Loucy (cell line): ENCODE measurements around the gene PRUNE2.

Source experiments
- H2AFZ ChIP-seq: fragments of 200-600 bp; sonication (generic); 2 replicates; pipeline ENCODE4 v1.6.0; 2016; ENCODE audit warnings: antibody characterized with exemption, mild to moderate bottlenecking, low read length, moderate library complexity
- H3F3A ChIP-seq: fragments of 200-600 bp; 2 replicates; pipeline ENCODE4 v1.6.0; 2016; ENCODE audit warnings: antibody characterized with exemption, low read depth, mild to moderate bottlenecking
- H3K27me3 ChIP-seq: fragments of 200-600 bp; sonication (generic); 2 replicates; pipeline ENCODE4 v1.6.1; 2014; ENCODE audit warnings: low read length, mild to moderate bottlenecking; ENCODE audit not compliant: insufficient read depth, poor library complexity, severe bottlenecking
- H3K36me3 ChIP-seq: fragments of 200-600 bp; sonication (generic); 2 replicates; pipeline ENCODE4 v1.6.1; 2016; ENCODE audit warnings: low read length; ENCODE audit not compliant: insufficient read depth
- H3K4me1 ChIP-seq: fragments of 200-600 bp; sonication (generic); 2 replicates; pipeline ENCODE4 v1.5.1; 2014; ENCODE audit warnings: low read length, mild to moderate bottlenecking; ENCODE audit not compliant: insufficient read depth, poor library complexity, severe bottlenecking
- H3K4me2 ChIP-seq: fragments of 200-600 bp; sonication (generic); 2 replicates; pipeline ENCODE4 v1.6.0; 2014; ENCODE audit warnings: antibody characterized with exemption, low read length, low read depth, mild to moderate bottlenecking; ENCODE audit not compliant: poor library complexity, severe bottlenecking
- H3K4me3 ChIP-seq: fragments of 200-600 bp; sonication (generic); 2 replicates; pipeline ENCODE4 v1.5.1; 2014; ENCODE audit warnings: low read length, mild to moderate bottlenecking, mixed read lengths; ENCODE audit not compliant: poor library complexity, severe bottlenecking
- H3K79me2 ChIP-seq: fragments of 200-600 bp; sonication (generic); 2 replicates; pipeline ENCODE4 v1.6.1; 2014; ENCODE audit warnings: low read length; ENCODE audit not compliant: insufficient read depth
- H3K9ac ChIP-seq: fragments of 200-600 bp; sonication (generic); 2 replicates; pipeline ENCODE4 v1.6.0; 2014; ENCODE audit warnings: mild to moderate bottlenecking, low read depth, low read length, moderate library complexity; ENCODE audit not compliant: poor library complexity, severe bottlenecking
- H3K9me2 ChIP-seq: fragments of 200-600 bp; sonication (generic); replicated peaks from 2 replicates; pipeline ENCODE4 v1.6.1; 2016; ENCODE audit warnings: low read depth, low read length, mixed read lengths
- H3K9me3 ChIP-seq: fragments of 200-600 bp; sonication (generic); 2 replicates; pipeline ENCODE4 v1.6.1; 2014; ENCODE audit warnings: mild to moderate bottlenecking, antibody characterized with exemption, low read length, low read depth; ENCODE audit not compliant: insufficient read depth
- H4K20me1 ChIP-seq: fragments of 200-600 bp; sonication (generic); 2 replicates; pipeline ENCODE4 v1.6.0; 2014; ENCODE audit warnings: antibody characterized with exemption, low read length, mild to moderate bottlenecking; ENCODE audit not compliant: insufficient read depth, poor library complexity, severe bottlenecking
- EZH2phosphoT487 ChIP-seq: fragments of 200-600 bp; IDR thresholded peaks from 2 replicates; pipeline ENCODE4 v1.6.1; 2018; ENCODE audit warnings: antibody characterized with exemption, mild to moderate bottlenecking, moderate library complexity, borderline replicate concordance
- TF ChIP-seq, protein P1 (sequence below): fragments of 200-600 bp; sonication (generic); conservative IDR thresholded peaks from 2 replicates; pipeline ENCODE4 v1.5.1; 2014; ENCODE audit warnings: mild to moderate bottlenecking, antibody characterized with exemption, low read length

PRUNE2 gene

DNA sequence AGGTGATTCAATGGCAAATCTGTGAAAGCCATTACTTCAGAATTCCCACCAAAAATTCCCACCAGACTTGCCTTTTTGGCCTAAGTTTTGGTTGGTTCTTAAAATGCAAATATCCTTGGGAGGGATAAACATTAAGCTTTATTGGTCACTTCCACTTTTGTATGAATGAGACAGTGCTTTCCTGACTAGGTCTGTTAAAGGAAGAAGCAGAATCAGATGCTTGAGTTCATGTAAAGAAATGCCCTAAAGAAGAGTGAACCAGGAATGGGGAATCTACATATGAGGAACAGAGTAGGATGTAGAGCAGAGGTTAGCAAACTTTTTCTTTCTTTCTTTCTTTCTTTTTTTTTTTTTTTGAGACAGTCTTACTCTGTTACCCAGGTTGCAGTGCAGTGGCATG is 317.6 kb downstream of the PRUNE2 start:
- no peaks in the 10 kb centered on the region for H3K9me2 ChIP-seq

DNA sequence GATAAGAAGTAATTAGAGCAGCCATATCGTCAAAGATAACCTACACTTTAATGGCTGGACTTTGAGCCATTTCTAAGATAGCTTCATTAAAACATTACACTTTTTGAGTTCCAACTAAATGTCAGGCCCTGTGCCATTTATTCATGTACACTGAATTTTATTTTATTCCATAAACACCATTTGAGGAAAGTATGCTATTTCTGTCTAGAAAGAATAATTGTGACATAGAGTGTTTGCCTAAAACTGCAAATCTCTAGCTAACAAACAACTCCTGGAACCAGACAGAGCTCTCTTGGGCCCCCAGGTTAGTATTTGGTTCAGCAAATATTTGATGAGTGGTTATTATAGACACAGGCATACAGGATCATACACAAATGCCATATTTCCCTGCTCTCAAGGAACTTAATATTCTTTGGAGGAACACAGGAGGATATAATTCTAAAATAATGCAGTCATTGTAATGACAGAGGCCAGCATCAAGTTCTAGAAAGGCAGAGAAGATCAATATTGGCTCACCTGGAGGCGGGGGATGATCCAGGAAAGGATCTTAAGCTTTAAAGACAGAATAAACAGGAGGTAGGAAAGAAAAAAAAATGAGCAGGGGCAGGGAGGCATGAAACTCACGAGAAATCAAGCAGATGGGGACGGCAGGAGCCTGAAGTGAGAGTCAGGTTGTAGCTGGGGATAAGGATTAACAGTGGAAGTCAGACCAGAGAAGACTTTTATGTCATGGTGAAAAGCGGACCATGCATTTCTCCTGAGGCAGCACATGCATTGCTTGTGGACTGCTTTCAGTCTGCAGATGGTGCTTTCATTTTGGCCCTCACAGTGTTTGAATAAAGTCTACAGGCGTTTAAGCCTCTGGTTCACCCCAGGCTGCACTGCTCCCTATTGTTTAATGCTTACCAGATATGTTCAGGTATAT is 319.3 kb downstream of the PRUNE2 start:
- H3K4me3 ChIP-seq = no peak overlapping the region
- H3K79me2 ChIP-seq = no peaks in the 10 kb centered on the region
- no peaks in the 10 kb centered on the region for H3F3A ChIP-seq
- H3K27me3 ChIP-seq = no peaks in the 10 kb centered on the region
- H3K9me2 ChIP-seq = no peaks in the 10 kb centered on the region
- peaks cover 29% of the 10 kb centered on the region for H3K4me1 ChIP-seq
- peak overlapping the region; percentile 25 for H3K4me2 ChIP-seq
- TF ChIP-seq EZH2phosphoT487 = no peak
- TF ChIP-seq, protein P1, sequence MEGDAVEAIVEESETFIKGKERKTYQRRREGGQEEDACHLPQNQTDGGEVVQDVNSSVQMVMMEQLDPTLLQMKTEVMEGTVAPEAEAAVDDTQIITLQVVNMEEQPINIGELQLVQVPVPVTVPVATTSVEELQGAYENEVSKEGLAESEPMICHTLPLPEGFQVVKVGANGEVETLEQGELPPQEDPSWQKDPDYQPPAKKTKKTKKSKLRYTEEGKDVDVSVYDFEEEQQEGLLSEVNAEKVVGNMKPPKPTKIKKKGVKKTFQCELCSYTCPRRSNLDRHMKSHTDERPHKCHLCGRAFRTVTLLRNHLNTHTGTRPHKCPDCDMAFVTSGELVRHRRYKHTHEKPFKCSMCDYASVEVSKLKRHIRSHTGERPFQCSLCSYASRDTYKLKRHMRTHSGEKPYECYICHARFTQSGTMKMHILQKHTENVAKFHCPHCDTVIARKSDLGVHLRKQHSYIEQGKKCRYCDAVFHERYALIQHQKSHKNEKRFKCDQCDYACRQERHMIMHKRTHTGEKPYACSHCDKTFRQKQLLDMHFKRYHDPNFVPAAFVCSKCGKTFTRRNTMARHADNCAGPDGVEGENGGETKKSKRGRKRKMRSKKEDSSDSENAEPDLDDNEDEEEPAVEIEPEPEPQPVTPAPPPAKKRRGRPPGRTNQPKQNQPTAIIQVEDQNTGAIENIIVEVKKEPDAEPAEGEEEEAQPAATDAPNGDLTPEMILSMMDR = no peak
- H3K9ac ChIP-seq = peak overlapping the region; percentile 37
- peak overlapping the region; percentile 5; the same call in 1 of the 2 replicates for H2AFZ ChIP-seq
- no peaks in the 10 kb centered on the region for H3K36me3 ChIP-seq
- no peaks in the 10 kb centered on the region for H3K9me3 ChIP-seq
- H4K20me1 ChIP-seq = no peaks in the 10 kb centered on the region

More for the DNA sequence above, 317.6 kb downstream of the PRUNE2 start:
- no peaks in the 10 kb centered on the region for H3K9me3 ChIP-seq
- no peaks in the 10 kb centered on the region for H3K27me3 ChIP-seq
- no peaks in the 10 kb centered on the region for H3K79me2 ChIP-seq
- no peaks in the 10 kb centered on the region for H3F3A ChIP-seq
- peak overlapping the region; percentile 37 for H3K9ac ChIP-seq
- no peaks in the 10 kb centered on the region for H4K20me1 ChIP-seq
- H3K4me1 ChIP-seq = peaks cover 44% of the 10 kb centered on the region
- TF ChIP-seq, protein P1 = no peak
- no peak for TF ChIP-seq EZH2phosphoT487
- H3K4me2 ChIP-seq = peak overlapping the region; percentile 25
- H3K36me3 ChIP-seq = no peaks in the 10 kb centered on the region
- H3K4me3 ChIP-seq = no peak overlapping the region
- H2AFZ ChIP-seq = no peak overlapping the region

DNA sequence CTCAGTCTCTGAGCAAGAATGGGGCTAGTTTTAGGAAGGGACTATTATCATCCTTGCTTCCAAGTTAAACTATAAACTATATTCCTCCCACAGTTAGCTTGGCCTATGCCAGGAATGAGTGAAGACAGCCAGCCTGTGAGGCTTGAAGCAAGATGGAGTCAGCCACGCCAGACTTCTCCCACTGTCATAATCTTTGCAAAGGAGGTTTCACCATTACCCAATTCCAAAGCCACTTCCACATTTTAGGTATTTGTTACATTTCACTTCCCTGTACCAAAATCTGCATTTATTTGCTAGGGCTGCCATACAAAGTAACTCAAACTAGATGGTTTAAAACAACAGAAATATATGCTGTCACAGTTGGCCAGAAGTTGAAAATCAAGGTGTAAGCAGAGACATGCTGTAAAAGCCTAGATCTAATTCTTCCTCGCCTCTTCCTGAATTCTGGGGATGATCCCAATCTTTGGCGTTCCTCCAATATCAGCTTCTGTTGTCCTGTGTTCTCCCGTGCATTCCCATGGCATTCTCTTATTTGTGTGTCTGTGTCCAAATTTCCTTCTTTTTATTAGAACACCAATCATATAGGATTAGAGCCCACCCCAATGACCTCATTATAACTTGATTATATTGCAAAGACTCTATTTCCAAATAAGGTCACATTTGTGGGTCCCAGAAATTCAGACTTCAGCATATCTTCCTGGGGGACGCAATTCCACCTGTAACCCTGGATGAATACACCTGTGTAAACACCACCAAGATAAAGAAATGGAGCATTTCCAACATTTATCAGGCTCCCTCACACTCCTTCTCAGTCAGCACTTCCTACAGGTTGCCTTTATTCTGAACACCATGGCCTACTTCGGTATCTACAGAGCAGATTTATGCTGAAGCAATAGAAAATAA is 320.2 kb downstream of the PRUNE2 start:
- Histone ChIP-seq H3K9ac (peak overlapping the region; percentile 37), H3K4me1 (peaks cover 33% of the 10 kb centered on the region), H3F3A (no peaks in the 10 kb centered on the region), H3K27me3 (no peaks in the 10 kb centered on the region), H3K9me2 (no peaks in the 10 kb centered on the region), H3K9me3 (no peaks in the 10 kb centered on the region), H3K4me2 (no peak overlapping the region), H3K79me2 (no peaks in the 10 kb centered on the region), H3K4me3 (no peak overlapping the region), H4K20me1 (no peaks in the 10 kb centered on the region), H3K36me3 (no peaks in the 10 kb centered on the region), H2AFZ (no peak overlapping the region)
- TF ChIP-seq, protein P1 = no peak
- no peak for TF ChIP-seq EZH2phosphoT487
